ENCODE results near the gene FLYWCH2.
A peak's percentile ranks its signal among the peaks of the same experiment; 100 is the strongest.

The FLYWCH2 gene, protein sequence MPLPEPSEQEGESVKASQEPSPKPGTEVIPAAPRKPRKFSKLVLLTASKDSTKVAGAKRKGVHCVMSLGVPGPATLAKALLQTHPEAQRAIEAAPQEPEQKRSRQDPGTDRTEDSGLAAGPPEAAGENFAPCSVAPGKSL

DNA sequence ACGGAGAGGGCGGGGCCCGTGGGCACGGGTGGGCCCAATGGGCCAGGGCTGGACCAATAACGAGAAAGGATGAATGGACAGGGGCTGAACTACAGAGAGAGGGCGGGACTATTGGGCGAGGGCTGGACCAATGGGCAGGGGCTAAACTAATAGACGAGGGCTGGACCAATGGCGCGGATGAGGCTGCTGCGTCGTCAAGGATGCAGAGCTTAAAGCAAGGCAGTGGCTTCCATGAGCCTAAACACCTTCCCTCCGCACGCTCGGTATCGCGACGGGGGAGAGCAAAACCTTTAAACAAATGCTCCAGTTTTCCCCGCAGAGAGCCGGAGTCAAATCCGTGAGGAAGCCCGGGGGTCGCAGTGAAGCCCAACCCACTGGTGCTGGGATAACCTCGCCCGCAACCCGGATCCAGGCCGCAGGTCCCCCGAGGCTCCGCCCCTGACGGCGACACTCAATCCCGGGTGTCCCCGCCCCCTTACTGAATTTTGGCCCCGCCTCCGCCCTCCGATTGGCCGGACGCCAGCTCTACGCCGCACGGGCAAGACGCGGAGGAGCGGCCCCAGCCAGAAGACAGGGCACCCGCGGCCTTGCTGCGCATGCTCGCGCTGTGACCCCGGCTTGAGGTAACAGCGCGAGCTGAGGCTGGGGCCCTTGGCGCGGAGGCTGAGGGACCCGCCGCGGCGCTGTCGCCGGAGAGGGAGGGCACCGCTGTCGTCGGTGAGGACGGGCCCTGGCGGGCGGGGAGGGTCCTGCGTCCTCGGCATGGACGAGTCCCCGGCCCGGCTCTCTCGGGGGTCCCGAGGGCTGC is at the start of gene FLYWCH2:
Gene FLYWCH2, plus strand, starts transcription at position 566 of the 808 bp plus-strand sequence. CDS start 13,235 bp downstream, outside the sequence.
- DNase-seq (ENCODE audit: low read depth, low spot score), result peak; percentile 93

DNA sequence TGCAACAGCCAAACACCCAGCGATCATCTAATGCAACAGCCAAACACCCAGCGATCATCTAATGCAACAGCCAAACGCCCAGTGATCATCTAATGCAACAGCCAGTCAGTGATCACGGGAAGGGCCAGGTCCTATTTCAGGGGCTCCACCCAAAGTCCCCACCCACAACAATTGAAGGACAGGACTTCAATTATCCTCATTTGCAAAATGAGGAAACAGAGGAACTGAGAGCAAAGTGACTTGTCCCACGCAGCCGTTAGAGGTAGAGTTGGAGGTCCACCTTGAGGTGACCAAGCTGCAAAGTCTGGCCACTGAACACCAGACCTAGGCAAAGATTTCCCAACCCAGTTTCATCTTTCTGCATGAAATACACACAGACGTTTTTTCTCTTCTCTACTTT is 49.2 kb upstream of the FLYWCH2 start:
- no peak for DNase-seq (ENCODE audit: low read depth, low spot score)

DNA sequence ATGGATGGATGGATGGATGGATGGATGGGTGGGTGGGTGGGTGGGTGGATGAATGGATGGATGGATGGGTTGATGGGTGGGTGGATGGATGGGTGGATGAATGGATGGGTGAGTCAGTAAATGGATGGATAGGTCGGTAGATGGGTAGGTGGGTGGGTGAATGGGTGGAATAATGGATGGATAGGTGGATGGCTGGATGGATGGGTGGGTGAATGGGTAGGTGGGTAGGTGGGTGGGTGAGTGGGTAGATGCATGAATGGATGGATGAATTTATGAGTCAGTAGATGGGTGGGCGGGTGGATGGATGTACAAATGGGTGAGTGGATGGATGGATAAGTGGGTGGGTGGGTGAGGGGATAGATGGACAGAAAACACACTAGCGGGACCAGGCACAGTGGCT is 48.0 kb upstream of the FLYWCH2 start:
- no peak for DNase-seq (ENCODE audit: low read depth, low spot score)

DNA sequence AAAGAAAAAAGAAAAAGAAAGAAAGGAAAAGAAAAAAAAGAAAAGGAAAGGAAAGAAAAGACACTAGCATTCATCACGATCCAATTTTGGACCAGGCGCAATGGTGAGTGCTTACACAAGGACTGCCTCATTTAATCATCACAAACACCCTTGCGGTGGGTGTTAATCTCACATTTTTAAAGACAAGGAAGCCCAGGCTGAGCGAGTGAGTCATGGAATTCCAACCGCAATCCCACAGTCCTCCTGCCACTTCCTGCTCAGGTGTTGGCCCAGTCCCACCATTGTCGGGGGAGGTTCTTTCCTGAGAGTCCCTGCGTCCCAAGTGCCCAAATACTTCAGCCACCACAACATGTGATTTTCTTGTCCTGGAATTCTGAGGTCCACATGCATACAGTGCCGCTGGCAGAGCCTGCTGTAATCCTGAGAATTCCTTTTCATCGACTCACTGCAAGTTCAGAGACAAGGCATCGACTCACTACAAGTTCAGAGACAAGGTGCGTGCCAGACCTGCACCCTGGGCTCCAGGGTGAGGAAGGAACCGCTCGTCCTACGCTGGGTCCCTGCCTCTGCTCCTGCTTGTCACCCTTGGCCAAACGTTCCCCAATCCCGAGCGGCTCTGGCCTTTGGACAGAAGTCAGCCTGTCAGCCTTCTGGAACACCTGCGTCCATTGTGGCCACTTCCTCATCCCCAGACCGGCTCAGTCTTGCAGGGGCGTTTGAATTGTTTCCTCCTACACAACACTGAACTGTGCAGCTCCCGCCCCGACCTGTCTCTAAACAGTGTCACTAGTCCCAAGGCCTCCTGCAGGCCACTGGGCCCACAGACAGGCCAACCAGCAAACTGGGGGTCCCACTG is 47.1 kb upstream of the FLYWCH2 start:
- peak; percentile 67 for DNase-seq (ENCODE audit: low read depth, low spot score)

DNA sequence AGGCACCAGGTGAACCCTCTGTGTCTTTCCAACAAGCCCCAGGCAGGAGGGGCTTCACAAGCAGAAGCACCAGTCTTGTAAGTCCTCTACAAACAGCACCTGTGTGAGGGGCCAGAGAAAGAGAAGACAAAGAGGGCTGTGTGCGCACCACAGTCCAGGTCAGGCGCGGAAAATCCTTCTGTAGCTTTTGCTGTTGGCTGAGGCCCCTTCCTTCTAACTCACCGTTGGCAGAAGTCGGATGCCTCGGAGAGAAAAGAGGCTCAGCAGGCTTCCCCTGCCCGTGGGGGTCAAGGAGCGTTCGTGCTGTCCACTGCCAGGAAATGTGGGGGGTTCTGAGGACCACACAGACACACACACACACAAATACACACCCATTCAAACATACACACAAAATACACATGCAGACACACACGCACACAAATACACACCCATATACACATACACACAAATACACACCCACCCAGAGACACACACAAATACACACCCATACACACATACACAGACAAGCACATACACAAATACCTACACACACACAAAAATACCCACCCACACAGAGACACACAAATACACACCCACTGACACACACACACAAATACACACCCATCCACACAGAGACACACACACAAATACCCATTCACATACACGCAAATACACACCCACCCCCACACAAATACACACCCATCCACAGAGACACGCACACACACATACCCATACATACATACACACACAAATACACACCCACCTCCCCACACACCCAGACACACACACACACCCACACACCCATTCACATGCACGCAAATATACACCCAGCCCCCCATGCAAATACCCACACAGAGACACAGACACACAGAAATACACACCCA is 46.1 kb upstream of the FLYWCH2 start:
- no peak for DNase-seq (ENCODE audit: low read depth, low spot score)

DNA sequence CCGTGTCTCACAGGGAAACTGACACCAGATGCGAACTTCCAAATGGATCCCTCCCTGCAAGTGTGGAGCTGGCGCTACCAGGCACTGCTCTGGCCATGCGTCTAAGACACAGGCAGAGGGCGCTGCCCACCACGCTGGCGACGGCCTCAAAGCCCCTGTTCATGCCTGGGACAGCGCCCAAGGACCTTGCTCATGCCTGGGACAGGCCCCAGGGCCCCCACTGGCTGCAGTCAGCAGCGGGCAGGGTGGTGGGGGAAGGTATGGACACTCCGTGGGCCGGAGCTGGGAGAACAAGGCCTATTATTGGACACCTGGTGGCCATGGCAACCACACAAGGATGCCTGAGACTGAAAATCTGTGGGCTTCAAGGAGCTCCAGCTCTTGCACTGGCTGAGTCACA is 44.1 kb upstream of the FLYWCH2 start:
- peak; percentile 56 for DNase-seq (ENCODE audit: low read depth, low spot score)

DNA sequence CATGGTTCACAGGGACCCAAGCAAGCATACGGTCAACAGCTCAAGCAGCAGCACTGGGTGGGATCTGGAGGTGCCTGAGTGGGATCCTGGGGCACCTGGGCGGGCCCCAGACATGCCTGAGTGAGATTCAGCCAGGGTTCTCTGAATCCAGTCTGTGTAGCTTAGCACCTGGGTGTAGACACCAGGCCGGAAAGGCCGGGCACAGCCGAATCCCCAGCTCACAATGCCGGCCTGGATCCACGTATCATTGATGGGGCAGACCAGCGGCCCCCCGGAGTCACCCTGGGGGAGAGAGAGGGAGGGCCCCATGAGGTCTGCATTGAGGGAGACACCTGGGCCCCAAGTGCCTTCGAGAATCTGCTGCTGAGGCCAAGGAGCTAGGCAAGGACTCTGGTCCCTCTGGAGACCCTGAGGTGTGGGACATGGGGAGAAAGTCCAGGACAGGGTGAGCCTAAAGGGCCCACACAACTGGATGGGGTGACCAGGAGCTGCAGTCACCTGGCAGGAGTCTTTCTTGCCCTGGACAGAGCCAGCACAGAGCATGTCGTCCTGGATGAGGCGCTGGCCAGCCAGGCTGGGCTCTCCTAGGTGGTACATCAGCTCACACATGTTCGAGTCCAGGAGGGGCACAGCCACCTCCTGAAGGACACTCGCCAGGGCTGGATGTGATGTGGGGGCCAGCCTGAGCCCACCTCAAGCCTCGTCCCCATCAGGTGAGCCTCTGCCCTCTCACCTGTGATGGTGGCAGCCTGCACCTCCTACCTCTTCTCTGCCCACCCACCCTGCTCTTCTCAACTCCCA is 43.2 kb upstream of the FLYWCH2 start:
- no peak for DNase-seq (ENCODE audit: low read depth, low spot score)

DNA sequence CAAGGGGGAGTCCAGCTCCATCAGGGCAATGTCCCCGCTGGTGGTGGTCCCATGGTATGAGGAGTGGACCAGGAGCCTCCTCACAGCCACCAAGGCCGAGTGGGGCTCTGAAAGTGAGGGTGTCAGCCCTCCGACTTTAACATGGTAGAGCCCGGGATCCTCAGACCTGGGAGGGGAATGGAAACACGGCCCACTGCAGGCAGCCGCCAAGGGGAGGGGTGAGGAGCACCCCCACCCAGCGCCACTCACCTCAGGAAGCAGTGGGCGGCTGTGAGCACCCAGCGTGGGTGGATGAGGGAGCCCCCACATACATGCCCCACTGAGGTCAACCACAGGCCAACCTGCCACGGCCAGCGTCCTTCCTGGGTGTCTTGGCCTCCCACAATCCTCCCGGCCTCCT is 42.1 kb upstream of the FLYWCH2 start:
- DNase-seq (ENCODE audit: low read depth, low spot score), result no peak

DNA sequence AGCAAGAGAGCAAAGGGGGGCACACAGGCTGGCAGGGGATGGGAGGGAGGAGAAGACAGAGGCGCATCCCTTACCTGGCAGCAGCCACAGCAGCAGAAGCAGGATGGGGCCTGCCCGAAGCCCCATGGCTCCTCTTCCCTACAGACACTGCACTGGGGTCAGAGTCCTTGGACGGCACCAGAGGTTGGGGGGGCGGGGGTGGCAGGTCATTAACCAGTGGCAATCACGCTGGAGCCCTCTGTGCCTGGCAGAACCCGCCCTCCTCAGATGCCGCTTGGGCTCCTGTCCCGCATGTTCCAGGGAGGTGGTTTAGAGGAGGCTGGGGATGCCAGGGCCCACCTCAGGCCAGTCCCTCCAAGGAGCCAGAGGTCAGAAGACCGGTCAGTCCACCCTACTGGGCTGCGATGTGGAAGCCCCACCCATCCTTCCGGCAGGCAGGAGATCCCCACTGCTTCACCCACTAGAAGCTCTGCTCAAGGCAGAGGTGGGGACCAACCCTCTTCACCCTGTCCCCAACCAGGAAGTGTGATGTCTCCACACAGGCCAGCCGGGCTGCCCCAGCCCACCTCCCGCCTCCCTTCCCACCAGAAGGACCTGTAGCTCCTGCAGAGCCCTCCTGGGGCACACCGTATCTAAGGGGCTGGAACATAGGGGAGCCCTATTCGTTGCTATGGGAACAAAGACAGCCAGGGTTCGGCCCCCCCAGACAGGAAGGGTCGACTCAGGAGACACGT is 41.2 kb upstream of the FLYWCH2 start:
- no peak for DNase-seq (ENCODE audit: low read depth, low spot score)

DNA sequence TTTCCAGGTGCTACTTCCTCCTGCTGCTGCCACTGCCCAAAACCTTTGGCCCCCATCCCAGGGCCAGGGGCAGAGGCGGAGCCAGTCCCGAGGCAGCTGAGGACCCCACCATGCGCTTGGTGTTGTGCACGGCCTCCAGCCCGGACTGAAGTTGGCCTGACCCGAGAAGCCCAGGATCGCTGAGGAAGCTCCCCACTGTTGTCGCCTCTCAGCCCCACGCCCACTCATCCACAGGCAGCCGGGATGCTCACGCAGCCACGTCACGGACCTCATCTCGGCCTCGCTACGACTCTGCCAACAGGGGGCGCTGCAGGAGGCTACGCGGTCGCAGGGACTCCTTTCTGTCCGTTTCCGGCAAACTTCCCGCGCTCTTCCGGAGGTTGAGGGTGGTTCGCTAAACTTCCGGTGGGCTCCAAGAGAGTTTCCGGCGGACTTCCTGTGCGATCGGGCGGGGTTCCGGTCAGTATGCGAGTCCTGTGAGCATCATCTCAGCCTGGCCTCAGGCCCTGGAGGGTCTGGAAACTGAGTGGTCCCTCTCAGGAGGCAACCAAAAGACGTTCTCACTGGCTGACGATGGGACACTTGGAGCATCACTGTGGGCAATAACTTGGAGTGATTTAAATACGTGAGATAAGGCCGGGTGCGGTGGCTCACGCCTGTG is 40.5 kb upstream of the FLYWCH2 start:
- no peak for DNase-seq (ENCODE audit: low read depth, low spot score)

DNA sequence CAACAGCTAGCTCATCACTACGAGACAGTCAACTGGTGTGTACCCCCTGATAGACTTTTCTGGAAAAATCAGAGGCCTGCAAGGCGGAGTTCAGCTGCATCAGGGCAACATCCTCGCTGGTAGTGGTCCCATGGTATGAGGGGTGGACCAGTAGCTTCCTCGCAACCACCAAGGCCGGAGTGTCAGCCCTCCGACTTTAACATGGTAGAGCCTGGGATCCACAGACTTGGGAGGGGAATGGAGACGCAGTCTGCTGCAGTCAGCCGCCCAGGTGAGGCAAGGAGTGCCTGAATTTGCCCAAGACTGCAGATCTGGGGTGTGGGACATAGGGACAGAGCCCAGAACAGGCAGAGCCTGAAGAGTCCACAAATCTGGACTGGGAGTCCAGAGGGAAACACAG is 39.5 kb upstream of the FLYWCH2 start:
- no peak for DNase-seq (ENCODE audit: low read depth, low spot score)

DNA sequence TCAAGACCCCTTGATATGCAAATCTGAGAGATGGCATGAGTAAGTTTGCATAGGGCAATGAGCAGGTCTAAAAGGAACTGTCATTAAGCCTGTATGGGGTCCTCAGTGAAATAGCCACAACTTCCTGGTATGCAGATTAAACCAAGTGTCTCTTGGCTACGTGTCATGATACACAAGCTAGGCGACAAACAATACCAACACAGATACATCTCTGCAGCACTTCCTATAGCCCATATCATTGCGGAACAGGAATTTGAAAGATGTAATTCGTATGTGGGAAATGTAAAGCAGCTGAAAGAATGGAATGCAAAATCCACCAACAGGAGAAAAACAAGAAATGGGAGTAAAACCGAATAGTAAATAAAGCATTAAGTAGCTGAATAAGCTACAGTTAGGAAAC is 37.9 kb upstream of the FLYWCH2 start:
- DNase-seq (ENCODE audit: low read depth, low spot score), result no peak

DNA sequence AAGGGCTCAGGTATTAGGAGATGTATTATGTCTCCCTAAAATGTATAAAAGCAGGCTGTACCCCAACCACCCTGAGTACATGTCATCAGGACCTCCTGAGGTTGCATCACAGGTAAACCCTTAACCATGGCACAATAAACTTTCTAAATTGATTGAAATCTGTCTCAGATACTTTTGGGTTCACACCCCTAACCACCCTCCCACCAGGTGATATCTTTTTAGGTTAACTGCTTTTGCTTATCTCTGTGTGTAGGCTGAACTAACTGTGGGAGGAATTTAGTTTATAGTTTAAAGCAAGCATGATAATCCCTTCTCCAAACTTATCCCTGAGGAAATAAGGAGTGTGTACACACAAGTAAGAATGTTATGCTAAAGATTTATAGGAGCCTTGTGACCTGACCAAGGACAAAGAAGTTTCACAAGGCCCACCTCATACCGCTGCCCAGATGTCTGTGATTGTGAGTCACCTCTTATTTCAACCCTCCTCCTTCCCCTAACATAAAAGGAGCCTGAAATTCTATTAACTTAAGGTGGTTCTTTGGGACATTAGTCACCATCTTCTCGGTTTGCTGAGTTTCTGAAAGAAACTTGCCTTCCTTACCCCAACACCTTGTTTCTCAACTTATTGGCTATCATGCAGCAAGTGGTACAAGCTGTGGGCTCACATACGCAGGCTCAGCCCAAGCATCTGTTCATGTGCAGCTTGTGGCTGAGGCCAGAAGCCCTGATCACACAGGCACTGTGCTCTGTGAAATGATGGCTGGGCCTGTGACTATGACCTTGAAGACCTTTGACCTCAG is 36.3 kb upstream of the FLYWCH2 start:
- no peak for DNase-seq (ENCODE audit: low read depth, low spot score)

DNA sequence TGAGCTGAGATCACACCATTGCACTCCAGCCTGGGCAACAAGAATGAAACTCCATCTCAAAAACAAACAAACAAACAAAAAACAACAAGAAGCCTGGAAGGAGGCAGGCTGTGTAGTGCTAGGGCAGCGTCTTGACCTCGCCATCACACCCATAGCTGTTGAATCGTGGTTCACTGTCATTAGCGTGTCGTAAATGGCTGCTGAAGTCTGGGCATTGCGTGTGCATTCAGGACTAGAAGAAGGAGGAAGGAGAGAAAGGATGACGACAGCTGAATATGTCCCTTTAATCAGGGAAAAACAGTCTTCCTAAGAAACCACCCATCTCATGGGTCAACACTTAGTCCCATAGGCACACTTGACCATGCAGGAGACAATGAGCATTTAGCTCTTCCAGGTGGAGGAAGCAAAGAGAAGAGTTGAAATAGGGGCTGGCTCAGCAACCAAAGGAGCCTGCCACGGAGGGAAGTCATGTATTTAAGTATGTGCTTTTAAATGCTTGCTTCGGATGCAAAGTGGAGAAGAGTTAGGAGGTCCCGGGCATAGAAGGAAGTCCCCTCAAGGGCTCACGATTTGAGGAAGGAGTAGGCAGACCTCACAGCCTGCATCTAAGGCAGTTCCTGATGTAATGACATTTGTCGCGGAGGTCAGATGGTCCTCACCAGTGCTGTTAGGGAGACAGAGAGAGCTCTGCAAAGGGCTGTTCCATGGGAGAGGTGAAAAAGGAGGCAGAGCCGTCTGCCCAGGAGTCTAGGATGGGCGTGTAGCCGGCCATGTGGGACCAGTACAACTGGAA is 33.9 kb upstream of the FLYWCH2 start:
- no peak for DNase-seq (ENCODE audit: low read depth, low spot score)

DNA sequence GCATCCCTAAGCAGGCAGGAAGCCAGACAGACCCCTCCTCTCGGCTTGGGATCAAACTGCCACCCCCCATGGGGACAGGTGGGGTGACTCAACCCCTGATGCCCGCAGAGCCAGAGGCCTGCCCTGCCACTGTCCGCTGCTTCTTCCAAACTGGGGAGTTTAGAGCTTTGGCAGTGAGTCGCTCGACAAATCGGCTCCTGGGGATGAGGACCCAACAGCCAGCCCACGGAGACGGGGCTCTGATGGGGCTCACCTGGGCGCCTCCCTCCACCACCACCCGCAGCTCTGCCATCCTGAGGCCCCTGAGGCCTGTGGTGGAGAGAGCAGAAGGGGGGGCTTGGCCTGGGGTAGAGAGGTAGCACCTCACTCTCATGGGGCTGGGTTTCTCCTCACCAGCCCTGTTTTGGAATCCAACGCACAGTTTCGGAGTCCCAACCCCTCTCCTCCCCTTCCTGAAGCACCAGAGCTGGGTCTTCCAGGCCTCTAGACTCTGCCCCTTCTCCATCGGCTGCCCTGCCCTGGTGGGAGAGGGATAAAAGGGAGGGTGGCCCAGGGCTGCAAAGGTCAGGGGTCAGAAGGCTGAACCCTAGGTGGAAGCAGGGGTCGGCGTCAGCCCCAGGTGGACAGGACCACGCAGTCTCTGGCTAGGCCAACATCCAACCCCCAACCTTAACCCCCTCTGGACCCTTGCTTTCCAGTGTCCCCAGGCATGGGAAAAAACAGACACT is 30.8 kb upstream of the FLYWCH2 start:
- no peak for DNase-seq (ENCODE audit: low read depth, low spot score)

DNA sequence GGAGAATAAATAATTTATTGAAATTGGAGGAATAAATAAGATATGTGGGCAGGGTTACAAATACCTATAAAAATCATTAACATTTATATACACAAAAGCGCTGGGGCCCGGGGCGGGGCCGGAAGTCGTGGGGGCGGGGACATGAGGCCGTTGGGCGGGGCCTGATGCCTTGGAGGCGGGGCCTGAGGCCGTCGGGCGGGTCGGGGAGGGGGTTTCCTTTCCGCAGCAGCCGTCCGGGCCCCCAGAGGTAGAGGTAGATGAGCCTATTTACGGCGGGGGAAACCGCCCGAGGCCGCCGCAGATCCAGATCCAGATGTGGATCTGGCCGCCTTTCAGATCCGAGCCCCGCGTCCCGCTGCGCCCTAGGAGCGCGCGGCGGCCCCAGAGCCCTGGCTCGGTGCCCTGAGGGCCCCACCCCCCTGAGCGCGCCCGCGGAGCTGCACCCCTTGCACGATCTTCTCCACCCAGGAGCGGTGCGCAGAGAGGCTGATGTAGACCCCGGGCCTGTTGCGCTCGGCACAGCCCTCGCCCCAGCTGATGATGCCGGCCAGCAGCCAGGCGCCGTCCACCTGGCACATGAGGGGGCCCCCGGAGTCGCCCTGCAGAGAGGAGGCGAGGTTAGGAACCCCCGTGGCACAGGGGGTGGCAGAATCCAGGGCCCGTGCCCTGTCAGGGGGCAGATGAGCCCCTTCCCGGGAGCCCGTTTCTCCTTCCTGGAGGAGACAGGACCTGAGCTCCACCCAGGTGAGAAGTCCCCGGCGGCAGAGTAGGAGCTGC is 30.1 kb upstream of the FLYWCH2 start:
- DNase-seq (ENCODE audit: low read depth, low spot score), result no peak
